ENCODE data around the gene NKIRAS1. TPM values are rescaled to one million over a fixed set of nuclear protein-coding genes. Genes with fewer than 3 reads are reported as not detected.

NKIRAS1 gene
- total RNA-seq, 1 experiment from 2014 or later: 8.9 TPM

- in situ Hi-C loops (cut with HindIII; ENCODE audit: low pct_unique_long_range_greater_than_20kb, low sequenced_read_pairs) (no loop called here), intact Hi-C loops (cut with micrococcal nuclease; ENCODE audit: unreplicated experiment) (no loop called here)
- ATAC-seq: no peak
- no peaks in the 10 kb centered on the region for H3K27me3 ChIP-seq (ENCODE audit: control insufficient read depth, insufficient read depth, low read length)
- H3K4me1 ChIP-seq (ENCODE audit: control insufficient read depth, insufficient read depth, low read length): no peaks in the 10 kb centered on the region
- no peaks in the 10 kb centered on the region for H3K36me3 ChIP-seq (ENCODE audit: control insufficient read depth, insufficient read depth, low read length)
- H3K4me3 ChIP-seq (ENCODE audit: low read depth in 2 of 2, low read length in 2 of 2): no peak overlapping the region
- ChIA-PET CTCF (no interaction called here), POLR2A (no interaction called here)
- BruUV-seq (replicated peaks): no TSS peak
- TF ChIP-seq POLR2AphosphoS5 (IDR thresholded peaks at IDR 0.05; ENCODE audit: low read depth, low read length): no peak
- no peak for TF ChIP-seq SIN3A (IDR thresholded peaks at IDR 0.05; ENCODE audit: borderline replicate concordance, insufficient read depth, low read depth, low read length)
- TF ChIP-seq TCF7L2 (IDR thresholded peaks at IDR 0.05; ENCODE audit: low read depth, low read length): no peak
- no peak for TF ChIP-seq REST (IDR thresholded peaks at IDR 0.05; ENCODE audit: insufficient read depth in 1 of 2, low read depth in 2 of 2, low read length in 1 of 2)
- no peak for TF ChIP-seq CTCF (IDR thresholded peaks at IDR 0.05)
- H3K27ac ChIP-seq (ENCODE audit: low read length): no peak overlapping the region
- no peaks in the 10 kb centered on the region for H3K9me3 ChIP-seq (ENCODE audit: control insufficient read depth, insufficient read depth, low read depth, low read length)
- DNase-seq (ENCODE audit: low read depth, low spot score): no peak
Measured at GRCh38 chr3:23932571-23932970, 15.8 kb upstream of the NKIRAS1 start.

GRCh38 chr3:23931597-23931996 lies 14.8 kb upstream of the NKIRAS1 start:
- no peaks in the 10 kb centered on the region for H3K9me3 ChIP-seq (ENCODE audit: control insufficient read depth, insufficient read depth, low read depth, low read length)
- CTCF ChIA-PET: no interaction called here
- H3K27me3 ChIP-seq (ENCODE audit: control insufficient read depth, insufficient read depth, low read length): no peaks in the 10 kb centered on the region
- TF ChIP-seq SIN3A (IDR thresholded peaks at IDR 0.05; ENCODE audit: borderline replicate concordance, insufficient read depth, low read depth, low read length): no peak
- TF ChIP-seq POLR2AphosphoS5 (IDR thresholded peaks at IDR 0.05; ENCODE audit: low read depth, low read length): no peak
- no peak for TF ChIP-seq REST (IDR thresholded peaks at IDR 0.05; ENCODE audit: insufficient read depth in 1 of 2, low read depth in 2 of 2, low read length in 1 of 2)
- no peak for TF ChIP-seq TCF7L2 (IDR thresholded peaks at IDR 0.05; ENCODE audit: low read depth, low read length)
- no peak for TF ChIP-seq CTCF (IDR thresholded peaks at IDR 0.05)
- H3K36me3 ChIP-seq (ENCODE audit: control insufficient read depth, insufficient read depth, low read length): no peaks in the 10 kb centered on the region
- POLR2A ChIA-PET: no interaction called here
- DNase-seq (ENCODE audit: low read depth, low spot score): no peak
- intact Hi-C loops (cut with micrococcal nuclease; ENCODE audit: unreplicated experiment) (no loop called here), in situ Hi-C loops (cut with HindIII; ENCODE audit: low pct_unique_long_range_greater_than_20kb, low sequenced_read_pairs) (no loop called here)
- no TSS peak for BruUV-seq (replicated peaks)
- ATAC-seq: no peak
- H3K27ac ChIP-seq (ENCODE audit: low read length): no peak overlapping the region
- no peaks in the 10 kb centered on the region for H3K4me1 ChIP-seq (ENCODE audit: control insufficient read depth, insufficient read depth, low read length)
- no peak overlapping the region for H3K4me3 ChIP-seq (ENCODE audit: low read depth in 2 of 2, low read length in 2 of 2)
